HG03558 (cell line): ENCODE measurements around the gene MT1A.

ENCODE experiments used
- ATAC-seq: cut with Tn5 transposase; IDR thresholded peaks from one replicate; pipeline ENCODE4 v1.9.1; 2021; ENCODE audit warnings: moderate number of reproducible peaks; ENCODE audit not compliant: unreplicated experiment; ENCODE audit errors: extremely low read depth

MT1A gene

GRCh38 chr16:56637814-56638750, at the start of gene MT1A:
Gene MT1A (plus strand): TSS chr16:56638666. CDS start chr16:56638739, 73 bp downstream.
- ATAC-seq: no peak

GRCh38 chr16:56588781-56589140, 49.7 kb upstream of the MT1A start:
- no peak for ATAC-seq

DNA sequence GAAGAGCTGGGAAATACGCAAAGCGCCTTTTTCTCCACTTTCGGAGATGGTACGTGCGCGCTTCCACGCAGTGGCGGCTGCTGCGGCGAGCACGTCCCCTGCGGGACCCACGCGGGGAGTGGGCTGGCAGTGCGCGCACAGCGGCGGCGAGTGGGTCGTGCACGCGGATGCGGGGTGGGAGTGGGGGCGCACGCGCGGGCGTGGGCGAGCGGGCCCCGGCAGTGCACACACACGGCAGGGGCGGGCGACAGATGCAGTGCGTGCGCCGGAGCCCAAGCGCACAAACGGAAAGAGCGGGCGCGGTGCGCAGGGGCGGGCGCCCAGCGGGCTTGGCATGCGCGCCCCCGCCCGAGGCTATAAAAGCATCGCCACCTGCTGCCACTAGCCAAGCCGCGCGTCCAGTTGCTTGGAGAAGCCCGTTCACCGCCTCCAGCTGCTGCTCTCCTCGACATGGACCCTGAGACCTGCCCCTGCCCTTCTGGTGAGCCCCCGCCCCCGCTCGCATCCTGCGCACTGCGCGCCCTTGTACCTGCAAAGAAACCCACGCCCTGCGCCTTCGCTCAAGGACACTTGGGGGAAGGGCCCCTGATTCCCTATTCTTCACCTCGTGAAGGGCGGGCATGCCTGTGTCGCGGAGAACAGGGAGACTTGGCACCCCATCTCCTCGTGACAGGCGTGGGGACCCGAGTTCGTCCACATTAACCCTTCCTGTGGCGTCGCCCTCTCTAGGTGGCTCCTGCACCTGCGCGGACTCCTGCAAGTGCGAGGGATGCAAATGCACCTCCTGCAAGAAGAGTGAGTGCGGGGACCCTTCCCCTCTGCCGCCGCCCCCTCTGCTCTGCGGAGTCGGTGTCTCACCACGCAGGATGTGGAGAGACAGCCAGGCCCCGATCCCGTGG, 49.1 kb upstream of the MT1A start, which contains the start of gene MT3:
MT3 (plus strand) TSS at position 388 of the 899 bp plus-strand sequence; CDS start at position 451, 63 bp downstream.
- ATAC-seq: no peak

DNA sequence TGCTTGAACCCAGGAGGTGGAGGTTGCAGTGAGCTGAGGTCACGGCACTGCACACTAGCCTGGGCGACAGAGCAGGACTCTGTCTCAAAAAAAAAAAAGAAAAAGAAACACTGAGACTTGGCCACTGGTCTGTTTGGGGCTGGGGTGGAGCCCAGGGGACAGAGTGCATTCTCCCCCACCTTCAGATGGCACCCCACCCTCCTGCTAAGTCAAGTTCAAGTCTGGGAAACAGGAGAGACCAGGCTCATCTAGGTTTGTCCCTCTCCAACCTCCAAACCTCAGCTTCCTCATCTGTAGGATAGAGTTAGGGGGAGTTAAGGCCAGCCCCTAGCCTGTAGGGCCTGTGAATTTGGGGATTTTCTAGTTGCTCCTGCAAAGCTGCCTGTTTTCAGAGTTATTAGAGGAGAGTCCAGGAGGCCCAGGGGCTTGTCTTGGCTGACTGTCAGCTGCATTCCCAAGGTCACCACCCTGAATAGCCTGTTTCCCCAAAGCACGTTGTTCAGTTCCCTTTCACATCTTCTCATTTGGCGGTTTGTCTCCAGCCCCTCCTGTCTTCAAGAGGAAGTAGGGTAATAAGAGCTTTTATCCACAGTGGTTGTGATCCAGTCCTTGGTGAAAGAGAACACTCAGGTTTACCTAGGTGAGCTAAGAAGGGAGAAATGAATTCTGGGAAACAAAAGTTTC, 46.9 kb upstream of the MT1A start:
- ATAC-seq: no peak

- ATAC-seq: no peak
These were observed 44.7 kb upstream of the MT1A start for GRCh38 chr16:56593573-56594291.

DNA sequence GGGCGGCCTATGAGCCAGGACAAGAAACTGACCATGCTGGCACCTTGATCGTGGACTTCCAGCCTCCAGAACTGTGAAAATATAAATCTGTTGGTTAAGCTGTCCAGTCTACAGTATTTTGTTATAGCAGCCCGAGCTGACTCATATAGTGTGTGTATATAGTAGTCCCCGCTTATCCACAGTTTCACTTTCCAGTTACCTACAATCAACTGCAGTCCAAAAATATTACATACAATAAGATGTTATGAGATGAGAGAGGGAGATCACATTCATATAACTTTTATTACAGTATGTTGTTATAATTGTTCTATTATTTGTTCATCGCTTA, 44.2 kb upstream of the MT1A start:
- no peak for ATAC-seq

- no peak for ATAC-seq
These were observed 38.0 kb upstream of the MT1A start for GRCh38 chr16:56600398-56600999.

DNA sequence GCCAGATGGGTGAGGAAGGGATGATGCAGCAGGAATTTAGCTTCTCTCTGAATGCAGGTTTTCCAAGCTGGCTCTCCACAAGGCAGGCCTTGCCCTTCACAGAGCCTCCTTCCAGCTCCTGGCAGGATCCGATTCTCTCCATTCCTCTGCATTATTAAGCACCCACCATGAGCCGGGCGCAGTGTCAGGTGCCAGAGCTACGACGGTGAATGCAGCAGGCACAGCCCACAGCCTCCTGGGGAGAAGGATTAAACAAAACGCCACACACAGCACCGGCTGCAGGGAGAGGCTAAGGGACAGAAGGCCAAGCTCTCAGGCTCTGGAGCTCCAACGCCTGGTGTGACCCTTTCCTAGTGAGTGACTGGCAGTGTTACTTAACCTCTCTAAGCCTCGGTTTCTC, 37.1 kb upstream of the MT1A start:
- ATAC-seq: no peak

GRCh38 chr16:56603589-56603988, 34.9 kb upstream of the MT1A start:
- ATAC-seq: no peak

DNA sequence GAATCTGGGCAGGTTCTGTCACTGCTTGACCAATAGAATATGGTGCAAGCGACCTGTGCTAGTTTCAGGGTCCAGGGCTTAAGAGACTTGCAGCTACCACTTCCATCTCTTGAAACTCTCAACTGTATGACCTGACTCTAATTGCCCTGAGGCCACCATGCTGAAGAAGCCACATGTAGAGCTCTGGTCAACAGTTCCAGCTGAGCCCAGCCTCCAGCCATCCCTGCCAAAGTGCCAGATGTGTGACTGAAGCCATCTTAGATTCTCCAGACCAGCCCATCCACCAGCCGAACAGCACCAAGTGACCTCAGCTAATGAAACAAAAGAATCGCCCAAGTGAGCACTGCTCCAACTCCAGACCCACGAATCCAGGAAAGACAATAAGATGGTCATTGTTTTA, 33.5 kb upstream of the MT1A start:
- no peak for ATAC-seq

DNA sequence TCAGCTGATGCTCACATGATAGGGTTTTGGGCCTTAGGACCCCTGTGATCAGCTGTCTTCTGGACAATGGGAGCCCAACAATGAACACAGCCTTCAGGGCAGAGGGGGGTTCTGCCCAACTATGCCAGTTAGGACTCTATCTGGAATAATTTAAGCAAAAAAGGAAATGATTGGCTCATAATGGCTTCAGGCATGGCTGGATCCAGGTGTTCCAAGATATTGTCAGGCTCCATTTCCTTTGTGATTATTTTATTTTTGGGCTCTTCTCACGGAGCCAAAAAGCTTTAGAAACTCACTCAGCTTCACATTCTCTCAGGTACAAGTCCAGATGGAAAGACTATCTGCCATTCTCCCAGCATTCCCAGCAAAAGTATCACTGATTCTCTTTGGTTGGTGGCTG, 33.0 kb upstream of the MT1A start:
- ATAC-seq: no peak

- ATAC-seq: no peak
These were observed 32.4 kb upstream of the MT1A start for GRCh38 chr16:56606071-56606475.

DNA sequence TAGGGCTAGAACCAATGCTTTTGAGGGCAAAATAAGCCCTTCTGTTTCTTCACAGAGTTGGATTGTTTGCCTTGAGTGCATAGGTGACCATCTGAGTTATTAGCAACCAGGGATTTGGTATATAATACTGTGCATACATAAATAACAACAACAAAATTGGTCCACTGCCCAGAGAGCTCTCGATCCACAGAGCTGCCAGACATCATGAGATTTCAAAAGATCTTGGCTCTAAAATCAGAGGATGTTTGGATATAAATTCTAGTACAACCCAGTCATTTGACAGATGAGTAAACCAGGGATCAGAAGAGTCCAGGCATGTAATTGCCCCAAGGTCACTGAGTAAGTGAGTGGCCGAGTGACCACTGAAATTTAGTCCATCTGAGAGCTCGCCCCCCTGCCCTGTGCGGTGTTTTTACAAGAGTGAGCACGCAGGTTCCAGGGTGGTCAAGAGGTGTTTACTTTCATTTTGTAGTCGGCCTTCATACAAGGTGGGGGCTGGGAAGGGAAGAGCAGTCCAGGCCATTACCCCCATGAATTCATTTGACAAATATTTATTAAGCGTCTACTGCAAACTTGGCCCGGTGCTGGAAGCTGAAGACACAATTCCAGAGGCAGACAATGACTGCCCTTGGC, 31.9 kb upstream of the MT1A start:
- ATAC-seq: no peak

- no peak for ATAC-seq
These were observed 31.3 kb upstream of the MT1A start for GRCh38 chr16:56607109-56607618.

DNA sequence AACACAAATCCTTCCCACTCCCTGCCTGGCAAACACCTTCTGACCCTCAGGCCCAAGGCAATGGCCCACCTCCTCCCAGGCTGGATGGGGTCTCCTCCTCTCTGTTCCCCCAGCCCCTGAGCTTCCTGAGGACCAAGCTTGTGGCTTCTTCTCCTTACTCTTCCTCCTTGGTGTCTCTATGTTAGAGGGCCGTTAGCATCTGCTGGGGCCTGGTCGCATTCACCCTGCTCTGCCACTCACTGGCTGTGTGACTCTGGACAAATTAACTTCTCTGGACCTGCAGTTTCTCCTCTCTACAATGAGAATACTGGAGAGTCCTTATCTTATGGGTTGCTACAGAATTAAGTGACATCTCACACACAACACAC, 30.8 kb upstream of the MT1A start:
- no peak for ATAC-seq

DNA sequence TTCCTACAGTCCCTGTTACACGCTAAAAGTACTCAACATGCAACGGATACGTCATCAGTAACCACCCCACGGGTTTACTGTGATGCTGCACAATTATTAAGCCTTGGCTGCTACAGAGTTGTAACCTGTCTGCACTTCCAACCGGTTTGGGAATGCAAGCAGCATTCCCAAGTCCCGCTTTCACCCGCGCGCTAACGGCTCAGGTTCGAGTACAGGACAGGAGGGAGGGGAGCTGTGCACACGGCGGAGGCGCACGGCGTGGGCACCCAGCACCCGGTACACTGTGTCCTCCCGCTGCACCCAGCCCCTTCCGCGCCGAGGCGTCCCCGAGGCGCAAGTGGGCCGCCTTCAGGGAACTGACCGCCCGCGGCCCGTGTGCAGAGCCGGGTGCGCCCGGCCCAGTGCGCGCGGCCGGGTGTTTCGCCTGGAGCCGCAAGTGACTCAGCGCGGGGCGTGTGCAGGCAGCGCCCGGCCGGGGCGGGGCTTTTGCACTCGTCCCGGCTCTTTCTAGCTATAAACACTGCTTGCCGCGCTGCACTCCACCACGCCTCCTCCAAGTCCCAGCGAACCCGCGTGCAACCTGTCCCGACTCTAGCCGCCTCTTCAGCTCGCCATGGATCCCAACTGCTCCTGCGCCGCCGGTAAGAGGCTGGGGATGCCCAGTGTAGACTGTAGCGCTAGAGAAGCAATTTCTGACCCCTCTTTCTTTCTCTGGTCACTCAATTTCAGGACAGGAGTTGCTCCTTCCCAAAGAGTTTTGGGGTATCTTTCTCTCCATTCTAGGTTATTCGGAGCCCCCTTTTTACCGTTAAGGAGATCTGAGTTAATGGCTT, 30.2 kb upstream of the MT1A start, which contains the start of gene MT2A:
MT2A (plus strand) TSS at position 542 of the 833 bp plus-strand sequence; CDS start at position 614, 72 bp downstream.
- ATAC-seq: peak; percentile 62

DNA sequence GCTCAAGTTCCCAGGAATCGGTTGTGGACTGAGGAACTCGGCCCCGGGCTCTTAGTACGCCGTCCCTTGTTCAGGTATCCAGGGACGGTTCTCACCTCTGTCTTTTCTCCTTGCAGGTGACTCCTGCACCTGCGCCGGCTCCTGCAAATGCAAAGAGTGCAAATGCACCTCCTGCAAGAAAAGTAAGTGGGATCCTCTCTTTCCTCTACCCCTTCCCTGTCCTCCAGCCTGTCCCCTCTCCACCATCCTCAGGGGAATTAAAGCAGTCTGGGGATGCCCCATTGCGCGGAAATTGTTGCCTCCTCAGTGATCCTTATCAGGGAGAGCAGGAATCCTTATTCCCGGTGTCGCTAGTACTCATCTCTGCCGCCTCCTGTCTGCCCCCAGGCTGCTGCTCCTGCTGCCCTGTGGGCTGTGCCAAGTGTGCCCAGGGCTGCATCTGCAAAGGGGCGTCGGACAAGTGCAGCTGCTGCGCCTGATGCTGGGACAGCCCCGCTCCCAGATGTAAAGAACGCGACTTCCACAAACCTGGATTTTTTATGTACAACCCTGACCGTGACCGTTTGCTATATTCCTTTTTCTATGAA, 29.5 kb upstream of the MT1A start:
- ATAC-seq: no peak
